Keratinocyte (primary cell): ENCODE measurements around the gene FOXB2. TPM values are rescaled to one million over a fixed set of nuclear protein-coding genes. Genes with fewer than 3 reads are reported as not detected.

Source experiments
- DNase-seq: peaks from one replicate; pipeline ENCODE4 v3.0.0-alpha.2; 2011; ENCODE audit warnings: low read depth, missing footprints, low spot score
- FAIRE-seq: peaks from 2 replicates; lab custom pipeline; 2011; peaks lifted over from hg19 to GRCh38; lab: Jason Lieb, UNC
- H2AFZ ChIP-seq: 2 replicates; pipeline ENCODE4 v1.6.0; 2012; ENCODE audit warnings: low read length, control low read depth, inconsistent platforms; ENCODE audit not compliant: control insufficient read depth
- H3K27ac ChIP-seq: 2 replicates; pipeline ENCODE4 v1.5.1; 2011; ENCODE audit warnings: low read length; ENCODE audit not compliant: control insufficient read depth, insufficient read depth
- H3K27me3 ChIP-seq: 3 replicates; pipeline ENCODE4 v1.6.0; 2011; ENCODE audit warnings: low read length; ENCODE audit not compliant: control insufficient read depth, insufficient read depth; ENCODE audit errors: extremely low read depth
- H3K36me3 ChIP-seq, 2 experiments: 2 replicates in 1 of 2; 3 replicates in 1 of 2; pipeline ENCODE4 v1.5.1; 2011; ENCODE audit warnings: low read length in 2 of 2, mild to moderate bottlenecking in 1 of 2; ENCODE audit not compliant: control insufficient read depth in 2 of 2, insufficient read depth in 2 of 2; ENCODE audit errors: extremely low read depth in 1 of 2
- H3K4me1 ChIP-seq: 3 replicates; pipeline ENCODE4 v1.5.1; 2011; ENCODE audit warnings: low read length; ENCODE audit not compliant: control insufficient read depth, insufficient read depth; ENCODE audit errors: extremely low read depth
- H3K4me2 ChIP-seq: 3 replicates; pipeline ENCODE4 v1.6.0; 2011; ENCODE audit warnings: low read depth, low read length; ENCODE audit not compliant: control insufficient read depth, insufficient read depth; ENCODE audit errors: extremely low read depth
- H3K4me3 ChIP-seq, 3 experiments: fragments of 200-600 bp in 1 of 3; sonication (generic) in 1 of 3; 2 replicates in 2 of 3; 3 replicates in 1 of 3; pipeline ENCODE4 v1.5.1; 2011 to 2016; ENCODE audit warnings: low read length in 3 of 3, mild to moderate bottlenecking in 3 of 3, control low read depth in 2 of 3, inconsistent platforms in 1 of 3, low read depth in 1 of 3, mixed read lengths in 1 of 3, mixed run types in 1 of 3, moderate library complexity in 1 of 3; ENCODE audit not compliant: control insufficient read depth in 2 of 3, insufficient read depth in 2 of 3; ENCODE audit errors: extremely low read depth in 1 of 3
- H3K79me2 ChIP-seq: 2 replicates; pipeline ENCODE4 v1.6.0; 2012; ENCODE audit warnings: low read length; ENCODE audit not compliant: control insufficient read depth, insufficient read depth
- H3K9ac ChIP-seq: 3 replicates; pipeline ENCODE4 v1.6.0; 2011; ENCODE audit warnings: low read length; ENCODE audit not compliant: control insufficient read depth, insufficient read depth; ENCODE audit errors: extremely low read depth
- H3K9me1 ChIP-seq: 3 replicates; pipeline ENCODE4 v1.6.0; 2011; ENCODE audit warnings: low read length; ENCODE audit not compliant: control insufficient read depth, insufficient read depth; ENCODE audit errors: extremely low read depth
- H3K9me3 ChIP-seq: 2 replicates; pipeline ENCODE4 v1.5.1; 2012; ENCODE audit warnings: low read depth, low read length; ENCODE audit not compliant: control insufficient read depth
- H4K20me1 ChIP-seq: 3 replicates; pipeline ENCODE4 v1.6.0; 2011; ENCODE audit warnings: low read length; ENCODE audit not compliant: control insufficient read depth, insufficient read depth; ENCODE audit errors: extremely low read depth
- EZH2 ChIP-seq: IDR thresholded peaks from one replicate; pipeline ENCODE4 v1.6.1; 2012; ENCODE audit warnings: inconsistent platforms, mild to moderate bottlenecking, low read length, moderate library complexity
- dilution Hi-C: fragments of 300-500 bp; cut with MboI; formaldehyde crosslinking; loops from one replicate; pipeline ENCODE4 v1.7.0; 2020; ENCODE audit warnings: low sequenced_read_pairs; ENCODE audit not compliant: extremely low pct_ligation_motif_present
- polyA plus RNA-seq, 5 experiments: library from polyadenylated mRNA; depleted of rRNA in 3 of 5; stranded (reverse) in 3 of 5; stranded (forward) in 1 of 5; unstranded in 1 of 5; fragments of >200 nt; gene quantifications; 1 replicate in 1 of 5; 2 replicates in 3 of 5; 3 replicates in 1 of 5; pipeline versions ENCODE4 v1.2.1 to v1.2.3, GENCODE V29; 2011 to 2012; ENCODE audit warnings: missing spikeins in 2 of 5, low read depth in 1 of 5, low replicate concordance in 1 of 5
- TF ChIP-seq, protein P1 (sequence below), 3 experiments: IDR thresholded peaks in 1 of 3; conservative IDR thresholded peaks in 1 of 3; optimal IDR thresholded peaks in 1 of 3; 2 replicates in 2 of 3; 3 replicates in 1 of 3; pipeline versions ENCODE3 to v1.5.1; 2011; ENCODE audit warnings: low read length in 3 of 3, mild to moderate bottlenecking in 3 of 3, moderate library complexity in 2 of 3, control low read depth in 1 of 3, inconsistent platforms in 1 of 3; ENCODE audit not compliant: insufficient read depth in 2 of 3; ENCODE audit errors: extremely low read depth in 1 of 3

Gene FOXB2
- polyA plus RNA-seq, 1 donor (not counting 4 experiments of a cell fraction or from before 2014, with no cell fraction given) = not detected

DNA sequence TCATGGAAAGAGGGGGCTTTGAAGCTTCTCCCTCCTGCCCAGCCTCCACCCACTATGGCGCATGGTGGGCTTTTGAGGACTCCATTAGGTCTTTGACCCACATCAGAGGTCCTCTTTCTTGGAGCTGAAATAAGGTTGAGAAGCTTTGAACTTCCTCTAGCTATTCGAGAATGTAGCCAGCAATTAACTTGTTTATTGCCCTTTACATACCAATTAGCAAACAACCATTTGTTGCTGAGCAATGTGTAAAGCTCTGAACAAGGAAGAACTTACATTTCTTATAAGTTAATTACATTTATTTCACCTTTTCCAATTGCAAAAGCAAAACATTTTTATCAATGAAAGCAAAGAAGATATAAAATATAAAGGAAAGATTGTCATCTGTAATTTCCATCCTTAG lies 30.5 kb upstream of the FOXB2 start:
- H3K4me3 ChIP-seq = no peak overlapping the region
- H3K27me3 ChIP-seq = peaks cover 7% of the 10 kb centered on the region
- H3K36me3 ChIP-seq = no peaks in the 10 kb centered on the region
- no peaks in the 10 kb centered on the region for H3K9me1 ChIP-seq
- no peaks in the 10 kb centered on the region for H3K9me3 ChIP-seq
- dilution Hi-C loops = loop anchor here (25.0 kb wide), 1 partner anchor 177 kb away; no protein-coding TSS in a partner anchor
- H3K4me1 ChIP-seq = no peaks in the 10 kb centered on the region
- H2AFZ ChIP-seq = no peak overlapping the region
- no peaks in the 10 kb centered on the region for H4K20me1 ChIP-seq
- H3K4me2 ChIP-seq = no peak overlapping the region
- no peaks in the 10 kb centered on the region for H3K79me2 ChIP-seq
- no peak overlapping the region for H3K9ac ChIP-seq
- FAIRE-seq = no peak
- no peak for DNase-seq
- H3K27ac ChIP-seq = no peak overlapping the region
- TF ChIP-seq EZH2 = no peak

- H4K20me1 ChIP-seq = no peaks in the 10 kb centered on the region
- H3K4me3 ChIP-seq = no peak overlapping the region
- H3K9me1 ChIP-seq = no peaks in the 10 kb centered on the region
- H3K27me3 ChIP-seq = peaks cover 1% of the 10 kb centered on the region
- H3K9ac ChIP-seq = no peak overlapping the region
- H3K79me2 ChIP-seq = no peaks in the 10 kb centered on the region
- H3K27ac ChIP-seq = no peak overlapping the region
- TF ChIP-seq EZH2 = no peak
- TF ChIP-seq, protein P1, sequence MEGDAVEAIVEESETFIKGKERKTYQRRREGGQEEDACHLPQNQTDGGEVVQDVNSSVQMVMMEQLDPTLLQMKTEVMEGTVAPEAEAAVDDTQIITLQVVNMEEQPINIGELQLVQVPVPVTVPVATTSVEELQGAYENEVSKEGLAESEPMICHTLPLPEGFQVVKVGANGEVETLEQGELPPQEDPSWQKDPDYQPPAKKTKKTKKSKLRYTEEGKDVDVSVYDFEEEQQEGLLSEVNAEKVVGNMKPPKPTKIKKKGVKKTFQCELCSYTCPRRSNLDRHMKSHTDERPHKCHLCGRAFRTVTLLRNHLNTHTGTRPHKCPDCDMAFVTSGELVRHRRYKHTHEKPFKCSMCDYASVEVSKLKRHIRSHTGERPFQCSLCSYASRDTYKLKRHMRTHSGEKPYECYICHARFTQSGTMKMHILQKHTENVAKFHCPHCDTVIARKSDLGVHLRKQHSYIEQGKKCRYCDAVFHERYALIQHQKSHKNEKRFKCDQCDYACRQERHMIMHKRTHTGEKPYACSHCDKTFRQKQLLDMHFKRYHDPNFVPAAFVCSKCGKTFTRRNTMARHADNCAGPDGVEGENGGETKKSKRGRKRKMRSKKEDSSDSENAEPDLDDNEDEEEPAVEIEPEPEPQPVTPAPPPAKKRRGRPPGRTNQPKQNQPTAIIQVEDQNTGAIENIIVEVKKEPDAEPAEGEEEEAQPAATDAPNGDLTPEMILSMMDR (optimal IDR thresholded peaks at IDR 0.05 in 1 of 3, IDR thresholded peaks at IDR 0.05 in 1 of 3, conservative IDR thresholded peaks at IDR 0.05 in 1 of 3; ENCODE audit: extremely low read depth in 1 of 3, insufficient read depth in 2 of 3, low read length in 3 of 3) = no peak
- no peak overlapping the region for H3K4me2 ChIP-seq
- H2AFZ ChIP-seq = no peak overlapping the region
- DNase-seq (no peak), FAIRE-seq (no peak)
- H3K9me3 ChIP-seq = no peaks in the 10 kb centered on the region
- dilution Hi-C loops = loop anchor here (25.0 kb wide), 1 partner anchor 177 kb away; no protein-coding TSS in a partner anchor
- H3K4me1 ChIP-seq = no peaks in the 10 kb centered on the region
- H3K36me3 ChIP-seq = no peaks in the 10 kb centered on the region
Measured at GRCh38 chr9:76989501-76989900, 30.0 kb upstream of the FOXB2 start.

GRCh38 chr9:76996700-76997099 lies 22.8 kb upstream of the FOXB2 start:
- no peak for DNase-seq
- Histone ChIP-seq H3K4me2 (no peak overlapping the region), H3K79me2 (no peaks in the 10 kb centered on the region), H3K4me1 (no peaks in the 10 kb centered on the region), H3K36me3 (no peaks in the 10 kb centered on the region), H3K9me1 (no peaks in the 10 kb centered on the region), H4K20me1 (no peaks in the 10 kb centered on the region), H3K27me3 (no peaks in the 10 kb centered on the region), H3K27ac (no peak overlapping the region), H2AFZ (no peak overlapping the region), H3K9me3 (no peaks in the 10 kb centered on the region), H3K9ac (no peak overlapping the region), H3K4me3 (no peak overlapping the region)
- dilution Hi-C loops = loop anchor here (25.0 kb wide), 1 partner anchor 184 kb away; no protein-coding TSS in a partner anchor
- FAIRE-seq = no peak
- TF ChIP-seq EZH2 = no peak
- TF ChIP-seq, protein P1 (optimal IDR thresholded peaks at IDR 0.05 in 1 of 3, IDR thresholded peaks at IDR 0.05 in 1 of 3, conservative IDR thresholded peaks at IDR 0.05 in 1 of 3; ENCODE audit: extremely low read depth in 1 of 3, insufficient read depth in 2 of 3, low read length in 3 of 3) = peak; percentile 23 to 70 (median 67)
